ENCODE results near the gene MYO18B.

MYO18B gene

DNA sequence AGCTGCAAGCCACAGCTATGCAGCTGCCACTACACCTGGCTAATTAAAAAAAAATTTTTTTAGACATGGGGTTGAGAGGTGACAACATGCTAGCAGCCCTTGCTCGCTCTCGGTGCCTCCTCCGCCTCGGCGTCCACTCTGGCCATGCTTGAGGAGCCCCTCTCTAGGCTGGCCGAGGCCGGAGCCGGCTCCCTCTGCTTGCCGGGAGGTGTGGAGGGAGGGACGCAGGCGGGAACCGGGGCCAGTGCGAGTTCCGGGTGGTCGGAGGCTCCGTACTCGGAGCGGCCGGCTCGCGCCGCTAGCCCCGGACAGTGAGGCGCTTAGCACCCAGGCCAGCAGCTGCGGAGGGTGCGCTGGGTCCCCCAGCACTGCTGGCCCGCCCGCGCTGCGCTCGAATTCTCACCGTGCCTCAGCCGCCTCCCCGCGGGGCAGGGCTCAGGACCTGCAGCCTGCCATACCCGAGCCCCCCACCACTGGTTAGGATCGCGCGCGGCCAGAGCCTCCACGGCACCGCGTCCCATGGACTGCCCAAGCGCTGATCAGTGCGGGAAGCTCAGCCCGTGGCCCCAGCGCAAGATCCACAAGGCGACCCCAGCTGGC lies 10.7 kb downstream of the MYO18B start:
- TF ChIP-seq FOXM1 (IDR thresholded peaks at IDR 0.05; ENCODE audit: borderline replicate concordance, low read depth) (no peak), TCF12 (IDR thresholded peaks at IDR 0.05; ENCODE audit: low read depth) (no peak), CEBPB (IDR thresholded peaks at IDR 0.05) (no peak), TEAD4 (IDR thresholded peaks at IDR 0.05) (no peak), ZBTB7A (IDR thresholded peaks at IDR 0.05; ENCODE audit: low read depth) (no peak)
- TF ChIP-seq, protein P1, sequence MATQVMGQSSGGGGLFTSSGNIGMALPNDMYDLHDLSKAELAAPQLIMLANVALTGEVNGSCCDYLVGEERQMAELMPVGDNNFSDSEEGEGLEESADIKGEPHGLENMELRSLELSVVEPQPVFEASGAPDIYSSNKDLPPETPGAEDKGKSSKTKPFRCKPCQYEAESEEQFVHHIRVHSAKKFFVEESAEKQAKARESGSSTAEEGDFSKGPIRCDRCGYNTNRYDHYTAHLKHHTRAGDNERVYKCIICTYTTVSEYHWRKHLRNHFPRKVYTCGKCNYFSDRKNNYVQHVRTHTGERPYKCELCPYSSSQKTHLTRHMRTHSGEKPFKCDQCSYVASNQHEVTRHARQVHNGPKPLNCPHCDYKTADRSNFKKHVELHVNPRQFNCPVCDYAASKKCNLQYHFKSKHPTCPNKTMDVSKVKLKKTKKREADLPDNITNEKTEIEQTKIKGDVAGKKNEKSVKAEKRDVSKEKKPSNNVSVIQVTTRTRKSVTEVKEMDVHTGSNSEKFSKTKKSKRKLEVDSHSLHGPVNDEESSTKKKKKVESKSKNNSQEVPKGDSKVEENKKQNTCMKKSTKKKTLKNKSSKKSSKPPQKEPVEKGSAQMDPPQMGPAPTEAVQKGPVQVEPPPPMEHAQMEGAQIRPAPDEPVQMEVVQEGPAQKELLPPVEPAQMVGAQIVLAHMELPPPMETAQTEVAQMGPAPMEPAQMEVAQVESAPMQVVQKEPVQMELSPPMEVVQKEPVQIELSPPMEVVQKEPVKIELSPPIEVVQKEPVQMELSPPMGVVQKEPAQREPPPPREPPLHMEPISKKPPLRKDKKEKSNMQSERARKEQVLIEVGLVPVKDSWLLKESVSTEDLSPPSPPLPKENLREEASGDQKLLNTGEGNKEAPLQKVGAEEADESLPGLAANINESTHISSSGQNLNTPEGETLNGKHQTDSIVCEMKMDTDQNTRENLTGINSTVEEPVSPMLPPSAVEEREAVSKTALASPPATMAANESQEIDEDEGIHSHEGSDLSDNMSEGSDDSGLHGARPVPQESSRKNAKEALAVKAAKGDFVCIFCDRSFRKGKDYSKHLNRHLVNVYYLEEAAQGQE (IDR thresholded peaks at IDR 0.05; ENCODE audit: low read depth), result no peak

- TF ChIP-seq, protein P1 (IDR thresholded peaks at IDR 0.05; ENCODE audit: low read depth), result no peak
- TF ChIP-seq TAF1 (IDR thresholded peaks at IDR 0.05; ENCODE audit: low read depth) (no peak), CREB1 (IDR thresholded peaks at IDR 0.05; ENCODE audit: low read depth) (no peak), NFIC (IDR thresholded peaks at IDR 0.05) (no peak), EGR1 (IDR thresholded peaks at IDR 0.05) (no peak), TEAD4 (IDR thresholded peaks at IDR 0.05) (no peak), ZBTB7A (IDR thresholded peaks at IDR 0.05; ENCODE audit: low read depth) (no peak), TCF12 (IDR thresholded peaks at IDR 0.05; ENCODE audit: low read depth) (no peak), EP300 (IDR thresholded peaks at IDR 0.05; ENCODE audit: borderline replicate concordance) (no peak), CEBPB (IDR thresholded peaks at IDR 0.05) (no peak), RAD21 (IDR thresholded peaks at IDR 0.05; ENCODE audit: low read depth) (no peak), FOXM1 (IDR thresholded peaks at IDR 0.05; ENCODE audit: borderline replicate concordance, low read depth) (no peak), USF1 (IDR thresholded peaks at IDR 0.05) (no peak), YY1 (IDR thresholded peaks at IDR 0.05; ENCODE audit: low read depth) (no peak)
- TF ChIP-seq, protein P2, sequence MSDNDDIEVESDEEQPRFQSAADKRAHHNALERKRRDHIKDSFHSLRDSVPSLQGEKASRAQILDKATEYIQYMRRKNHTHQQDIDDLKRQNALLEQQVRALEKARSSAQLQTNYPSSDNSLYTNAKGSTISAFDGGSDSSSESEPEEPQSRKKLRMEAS (IDR thresholded peaks at IDR 0.05), result no peak
Measured at GRCh38 chr22:25753252-25753651, 11.3 kb downstream of the MYO18B start.

DNA sequence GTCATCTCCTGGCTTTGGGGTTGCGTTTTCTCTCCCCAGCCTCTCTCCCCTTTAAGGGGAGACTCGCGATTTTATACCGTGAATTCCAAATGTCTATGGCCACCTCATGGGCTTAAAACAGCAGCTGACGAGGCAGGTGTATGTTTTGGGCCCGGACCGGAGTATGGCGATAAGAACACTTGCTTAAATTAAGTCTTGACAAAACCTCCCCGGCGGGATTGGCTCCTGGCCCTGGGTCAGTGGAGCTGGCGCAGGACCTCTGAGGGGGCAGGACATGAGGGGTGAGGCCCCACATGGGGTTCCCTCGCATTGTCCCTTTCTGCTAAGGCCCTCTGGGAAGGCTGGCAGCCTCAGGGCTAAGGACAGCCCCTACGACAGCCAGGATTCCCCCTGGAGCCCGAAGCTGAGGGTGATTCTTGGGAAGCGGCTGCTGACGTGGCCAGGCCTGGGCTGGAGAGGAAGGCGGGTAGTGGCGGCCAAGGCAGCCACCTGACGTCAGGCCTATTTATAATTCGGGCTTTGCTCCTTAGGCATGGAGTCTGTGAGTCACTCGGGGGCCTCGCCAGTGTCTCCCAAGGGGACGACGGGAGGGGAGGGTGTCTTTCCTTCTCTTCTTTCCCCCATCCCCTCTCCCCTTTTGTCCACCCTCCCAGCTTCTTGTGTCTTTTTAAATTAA lies 12.7 kb downstream of the MYO18B start:
- no peak for TF ChIP-seq FOXM1 (IDR thresholded peaks at IDR 0.05; ENCODE audit: borderline replicate concordance, low read depth)
- TF ChIP-seq EGR1 (IDR thresholded peaks at IDR 0.05), result no peak
- no peak for TF ChIP-seq TCF12 (IDR thresholded peaks at IDR 0.05; ENCODE audit: low read depth)
- TF ChIP-seq USF1 (IDR thresholded peaks at IDR 0.05), result no peak
- TF ChIP-seq, protein P2 (IDR thresholded peaks at IDR 0.05), result no peak
- no peak for TF ChIP-seq YY1 (IDR thresholded peaks at IDR 0.05; ENCODE audit: low read depth)
- TF ChIP-seq TEAD4 (IDR thresholded peaks at IDR 0.05), result no peak
- TF ChIP-seq ZBTB7A (IDR thresholded peaks at IDR 0.05; ENCODE audit: low read depth), result no peak
- TF ChIP-seq RAD21 (IDR thresholded peaks at IDR 0.05; ENCODE audit: low read depth), result no peak
- TF ChIP-seq, protein P1 (IDR thresholded peaks at IDR 0.05; ENCODE audit: low read depth), result no peak

- no peak for TF ChIP-seq FOXM1 (IDR thresholded peaks at IDR 0.05; ENCODE audit: borderline replicate concordance, low read depth)
Measured at GRCh38 chr22:25757686-25758085, 15.7 kb downstream of the MYO18B start.
